ENCODE data around the gene SMCO3. TPM values are rescaled to one million over a fixed set of nuclear protein-coding genes. Genes with fewer than 3 reads are reported as not detected.

SMCO3 gene
- total and polyA plus RNA-seq, 10 of the 15 experiments (the other 5 are each of a cell fraction or from before 2014, with no cell fraction given): 0.05 to 0.35 (median 0.10) TPM; not detected in 6

GRCh38 chr12:14769969-14770495, 44.0 kb downstream of the SMCO3 start (continued):
- TF ChIP-seq TBL1XR1 (IDR thresholded peaks at IDR 0.05; ENCODE audit: low read depth, low read length) (peak; percentile 54; the same call in 1 of the 2 replicates), PBX3 (IDR thresholded peaks at IDR 0.05; ENCODE audit: insufficient replicate concordance, low read depth, low read length) (peak; percentile 27), ZBTB11 (CRISPR knock-in tag; IDR thresholded peaks at IDR 0.05) (peak; percentile 43), NBN (IDR thresholded peaks at IDR 0.05) (peak; percentile 90), IRF3 (IDR thresholded peaks at IDR 0.05) (no peak), RFX5 (IDR thresholded peaks at IDR 0.05; ENCODE audit: low read depth, low read length) (no peak), TCF12 (IDR thresholded peaks at IDR 0.05; ENCODE audit: low read depth, low read length) (peak; percentile 87), ZNF207 (IDR thresholded peaks at IDR 0.05; ENCODE audit: borderline replicate concordance) (0 out of 2 replicates have a peak, but pooled peaks have one; percentile 37), BACH1 (IDR thresholded peaks at IDR 0.05; ENCODE audit: borderline replicate concordance) (peak; percentile 98), SRF (IDR thresholded peaks at IDR 0.05; ENCODE audit: low read depth in 2 of 2, low read length in 2 of 2) (no peak), RAD21 (IDR thresholded peaks at IDR 0.05; ENCODE audit: insufficient read depth, low read depth, low read length) (peak; percentile 37; the same call in 1 of the 2 replicates), ZNF24 (IDR thresholded peaks at IDR 0.05) (no peak), LARP7 (IDR thresholded peaks at IDR 0.05) (peak; percentile 85; the same call in 1 of the 2 replicates), RELA (IDR thresholded peaks at IDR 0.05; ENCODE audit: borderline replicate concordance, partially characterized antibody) (peak; percentile 27), NRF1 (conservative IDR thresholded peaks at IDR 0.05; ENCODE audit: low read depth, low read length) (no peak), MAX (IDR thresholded peaks at IDR 0.05; ENCODE audit: low read depth, low read length) (peak; percentile 78), TAF1 (IDR thresholded peaks at IDR 0.05; ENCODE audit: borderline replicate concordance, low read depth, low read length) (peak; percentile 46), MEF2B (IDR thresholded peaks at IDR 0.05; ENCODE audit: partially characterized antibody, poor library complexity, severe bottlenecking) (peak; percentile 26), CBX5 (IDR thresholded peaks at IDR 0.05; ENCODE audit: low read depth) (no peak), BCL11A (IDR thresholded peaks at IDR 0.05; ENCODE audit: low read depth, low read length) (0 out of 2 replicates have a peak, but pooled peaks have one; percentile 11), POLR2A (IDR thresholded peaks at IDR 0.05; ENCODE audit: low read depth, low read length) (peak; percentile 89), IRF4 (IDR thresholded peaks at IDR 0.05; ENCODE audit: low read depth, low read length) (peak; percentile 65), MTA3 (IDR thresholded peaks at IDR 0.05; ENCODE audit: borderline replicate concordance, low read length) (peak; percentile 20; the same call in 1 of the 2 replicates), BMI1 (IDR thresholded peaks at IDR 0.05; ENCODE audit: borderline replicate concordance) (peak; percentile 11; the same call in 1 of the 2 replicates), GATAD2B (conservative IDR thresholded peaks at IDR 0.05; ENCODE audit: low read depth) (peak; percentile 37; the same call in 1 of the 2 replicates), ZBED1 (IDR thresholded peaks at IDR 0.05; ENCODE audit: borderline replicate concordance) (peak; percentile 89), MTA2 (IDR thresholded peaks at IDR 0.05; ENCODE audit: low read depth) (peak; percentile 11; the same call in 1 of the 2 replicates)
